ENCODE results near the gene MBTPS2.
"Not testable (repeated sequence)": the region's sequence is repeated elsewhere in the genome, so short reads cannot be mapped to it uniquely, and the experiment has no call there.

MBTPS2 gene

DNA sequence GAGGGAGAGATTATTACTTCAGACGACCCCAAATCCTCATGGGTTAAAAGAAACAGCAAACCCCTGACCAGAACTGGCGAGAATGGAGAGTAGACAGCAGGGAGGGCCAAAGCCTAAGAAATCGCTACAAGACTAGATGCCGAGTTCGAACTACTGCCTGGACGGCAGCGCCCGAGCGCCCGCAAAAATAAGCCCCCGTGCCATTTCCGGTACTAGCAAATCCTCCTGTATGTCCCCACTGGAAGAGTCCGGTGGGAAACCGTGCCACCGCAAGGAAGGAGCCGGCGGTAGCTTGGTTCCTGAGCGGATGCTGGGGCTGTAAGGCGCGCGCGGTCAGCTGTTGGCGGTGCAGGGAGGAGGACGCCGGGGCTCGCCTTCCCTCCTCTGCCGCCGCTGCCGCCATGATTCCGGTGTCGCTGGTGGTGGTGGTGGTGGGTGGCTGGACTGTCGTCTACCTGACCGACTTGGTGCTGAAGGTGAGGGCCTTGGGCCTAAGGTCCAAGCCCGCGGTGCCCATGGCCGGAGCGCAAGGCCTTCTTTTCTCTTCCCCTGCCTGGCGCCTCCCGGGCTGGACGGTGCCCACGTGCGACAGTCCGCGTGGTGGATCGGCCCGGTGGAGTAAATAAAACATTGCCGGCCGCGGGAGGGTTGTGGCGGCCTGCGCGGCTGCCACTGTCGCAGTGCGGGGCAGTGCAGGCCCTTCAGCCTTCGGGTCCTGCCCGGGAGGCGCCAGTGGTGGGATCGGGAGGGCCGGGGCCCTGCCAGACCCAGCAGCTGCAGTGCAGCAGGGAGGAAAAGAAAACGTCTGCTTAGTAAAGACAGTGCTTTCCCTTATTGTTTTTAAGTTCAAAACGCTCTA, at the start of gene MBTPS2:
Gene MBTPS2, plus strand, starts transcription at position 284 of the 859 bp plus-strand sequence. Its CDS starts 118 bp downstream, at position 402.
- peak; percentile 52 to 64 for DNase-seq (ENCODE audit: low read depth in 2 of 2)

DNA sequence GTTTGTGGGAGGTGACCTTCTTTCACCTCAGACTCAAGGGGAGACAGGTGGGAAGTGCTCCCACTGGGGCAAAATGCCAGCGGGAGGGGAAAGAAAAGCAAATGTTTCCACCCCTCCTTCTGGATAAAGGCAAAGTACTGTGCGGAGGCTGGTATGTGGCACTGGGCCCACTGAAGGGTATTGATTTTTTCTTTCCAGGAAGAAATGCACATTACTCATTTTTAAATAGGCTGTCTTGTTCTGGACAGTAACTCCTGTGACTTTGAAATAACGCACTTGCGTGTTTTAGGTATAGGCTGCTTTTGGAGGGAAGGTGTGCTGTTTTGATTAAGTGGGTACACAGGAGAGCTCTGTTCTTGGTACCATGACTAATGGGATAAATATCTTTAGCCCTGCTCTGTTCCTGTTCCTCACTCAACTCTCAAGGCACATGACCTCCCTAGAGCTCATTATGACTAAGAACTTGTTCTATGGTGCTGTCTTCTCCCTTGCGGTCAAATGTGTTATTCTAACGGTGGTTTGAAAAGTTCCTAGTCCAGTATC, 40.7 kb upstream of the MBTPS2 start:
- DNase-seq (ENCODE audit: low read depth in 2 of 2) = no peak

DNA sequence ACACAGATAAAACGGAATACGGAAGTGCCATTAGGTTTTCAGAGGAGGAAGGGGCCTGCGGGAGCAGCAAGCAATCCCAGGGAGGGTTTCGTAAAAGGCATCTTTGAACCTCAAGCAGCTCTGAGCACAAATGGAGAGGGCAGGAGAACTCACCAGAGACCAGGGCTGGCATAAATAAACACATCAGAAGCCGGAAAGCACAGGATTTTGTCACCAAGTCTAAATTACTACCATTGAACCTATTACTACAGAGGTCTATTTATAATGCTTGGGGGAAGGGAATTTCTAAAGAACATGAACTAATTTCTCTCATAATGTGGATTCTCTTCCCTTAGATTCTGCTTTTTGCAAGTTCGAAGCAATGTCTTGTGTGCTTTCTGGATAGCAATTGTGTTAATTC, 39.6 kb upstream of the MBTPS2 start:
- DNase-seq (ENCODE audit: low read depth in 2 of 2) = no peak

DNA sequence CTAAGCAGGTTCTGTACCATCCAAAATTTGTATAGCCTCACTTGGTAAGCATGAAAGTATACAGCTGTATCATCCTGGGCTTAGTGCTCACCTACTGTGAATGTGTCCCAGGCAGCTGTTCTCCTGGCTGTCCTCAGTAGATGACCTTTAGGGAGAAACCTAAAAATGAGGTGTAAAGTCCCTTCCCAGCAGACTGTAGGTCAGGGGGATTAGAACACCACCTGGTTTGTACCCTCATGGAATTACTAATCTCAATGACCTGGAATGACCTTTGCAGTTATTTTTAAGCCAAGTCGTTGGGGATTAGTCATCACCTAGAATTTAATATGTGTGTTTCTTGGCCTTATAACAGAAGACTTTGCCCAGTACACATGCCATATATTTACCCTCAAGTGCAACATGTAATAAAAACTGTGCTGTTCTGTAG, 39.1 kb upstream of the MBTPS2 start:
- DNase-seq (ENCODE audit: low read depth in 2 of 2) = no peak

DNA sequence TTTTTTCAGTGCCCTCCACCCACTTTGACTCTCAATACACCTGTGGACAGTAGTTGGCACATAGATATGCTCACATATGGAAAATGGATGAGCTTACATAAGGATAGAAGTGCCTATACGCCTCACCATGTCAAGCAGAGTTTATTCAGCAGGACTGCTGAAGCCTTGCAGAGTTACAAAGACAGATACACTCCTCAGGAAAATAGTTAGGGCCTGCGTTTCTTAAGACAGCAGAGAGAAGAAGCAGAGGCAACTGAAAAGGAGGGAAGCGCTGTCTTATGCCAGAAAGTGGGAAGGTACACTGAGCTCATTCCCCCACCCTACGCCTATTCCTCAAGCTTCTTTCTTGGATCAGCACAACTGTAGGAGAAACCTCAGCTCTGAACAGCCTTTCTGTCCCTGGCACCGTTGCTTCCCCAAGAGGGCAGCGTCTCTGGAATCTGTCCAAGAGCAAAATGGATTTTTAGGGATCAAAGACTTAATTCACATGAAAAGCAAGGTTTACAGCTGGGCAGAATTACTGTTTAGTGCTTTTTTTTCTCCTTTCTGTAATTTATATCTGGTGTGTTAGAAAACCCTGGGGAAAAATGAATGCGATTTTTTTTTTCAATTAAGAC, 37.3 kb upstream of the MBTPS2 start:
- DNase-seq (ENCODE audit: low read depth in 2 of 2) = no peak

DNA sequence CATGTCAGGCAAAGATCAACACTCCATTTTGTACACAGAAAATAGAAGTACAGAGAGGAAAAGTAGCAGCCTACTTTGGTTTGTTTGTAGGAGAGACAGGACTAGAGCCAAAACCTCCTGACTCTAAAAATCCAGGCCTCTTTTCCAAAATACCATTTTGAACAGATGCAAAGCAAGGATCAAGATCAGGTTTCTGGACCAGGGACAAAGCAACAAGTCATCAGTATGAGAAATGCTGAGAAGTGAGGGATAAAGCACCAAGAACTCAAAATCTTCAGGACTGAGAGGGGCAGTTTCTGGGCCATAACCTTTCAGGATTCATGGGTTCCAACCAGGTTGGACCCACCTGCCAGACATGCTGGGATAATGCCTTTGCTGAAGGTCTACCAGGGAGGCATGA, 36.6 kb upstream of the MBTPS2 start:
- no peak for DNase-seq (ENCODE audit: low read depth in 2 of 2)

DNA sequence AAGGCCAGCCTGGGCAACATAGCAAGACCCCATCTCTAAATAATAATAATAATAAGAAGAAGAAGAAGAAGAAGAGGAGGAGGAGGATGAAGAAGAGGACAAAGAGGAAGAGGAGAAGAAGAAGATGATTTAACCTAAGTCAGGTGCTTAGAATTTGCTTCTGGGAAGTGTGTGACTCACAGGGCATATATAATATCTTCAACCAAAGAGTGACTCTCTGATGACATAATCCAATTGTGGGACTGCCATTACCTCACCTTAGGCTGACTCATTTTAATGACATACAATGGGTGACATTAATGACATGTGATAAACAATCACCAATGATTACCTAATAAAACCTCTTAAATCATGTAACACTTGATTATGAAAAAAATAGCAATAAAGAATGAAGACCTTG, 32.7 kb upstream of the MBTPS2 start:
- DNase-seq (ENCODE audit: low read depth in 2 of 2) = no peak

DNA sequence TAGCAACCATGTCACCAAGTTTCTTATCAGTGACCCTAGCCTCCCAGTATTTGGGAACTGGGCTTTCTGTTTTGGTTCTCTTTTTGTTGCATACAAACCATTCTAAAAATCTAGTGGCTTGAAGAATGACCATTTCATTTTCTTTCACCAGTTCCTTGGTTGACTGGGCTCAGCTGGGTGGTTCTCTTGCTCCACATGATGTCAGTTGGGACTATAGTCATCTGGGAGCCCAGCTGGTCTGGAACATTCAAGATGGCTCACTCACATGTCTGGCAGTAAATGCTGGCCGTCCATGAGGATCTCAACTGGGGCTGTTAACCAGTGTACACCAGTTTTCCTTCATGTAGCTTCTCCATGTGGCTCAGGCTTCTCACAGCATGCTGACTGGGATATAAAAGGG, 27.6 kb upstream of the MBTPS2 start:
- DNase-seq (ENCODE audit: low read depth in 2 of 2) = no peak

DNA sequence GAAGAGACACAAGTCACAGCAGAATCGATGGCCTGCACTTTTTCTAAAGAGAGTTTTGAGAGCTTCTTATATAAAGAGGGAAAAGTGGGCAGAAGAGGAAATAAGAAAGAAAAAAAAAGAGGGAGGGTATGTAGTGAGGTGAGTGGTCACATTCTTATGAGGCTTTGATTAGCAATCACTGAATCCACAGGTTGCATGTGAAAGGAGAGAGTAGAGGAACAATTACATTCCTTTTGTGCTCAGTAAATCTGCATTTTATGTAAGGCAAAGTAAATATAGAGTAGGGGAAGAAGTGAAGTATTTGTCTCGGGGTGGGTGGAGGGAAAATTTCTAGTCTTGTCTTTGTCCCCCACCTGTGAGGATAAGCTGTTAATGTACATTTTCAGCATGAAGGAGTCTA, 26.8 kb upstream of the MBTPS2 start:
- no peak for DNase-seq (ENCODE audit: low read depth in 2 of 2)

DNA sequence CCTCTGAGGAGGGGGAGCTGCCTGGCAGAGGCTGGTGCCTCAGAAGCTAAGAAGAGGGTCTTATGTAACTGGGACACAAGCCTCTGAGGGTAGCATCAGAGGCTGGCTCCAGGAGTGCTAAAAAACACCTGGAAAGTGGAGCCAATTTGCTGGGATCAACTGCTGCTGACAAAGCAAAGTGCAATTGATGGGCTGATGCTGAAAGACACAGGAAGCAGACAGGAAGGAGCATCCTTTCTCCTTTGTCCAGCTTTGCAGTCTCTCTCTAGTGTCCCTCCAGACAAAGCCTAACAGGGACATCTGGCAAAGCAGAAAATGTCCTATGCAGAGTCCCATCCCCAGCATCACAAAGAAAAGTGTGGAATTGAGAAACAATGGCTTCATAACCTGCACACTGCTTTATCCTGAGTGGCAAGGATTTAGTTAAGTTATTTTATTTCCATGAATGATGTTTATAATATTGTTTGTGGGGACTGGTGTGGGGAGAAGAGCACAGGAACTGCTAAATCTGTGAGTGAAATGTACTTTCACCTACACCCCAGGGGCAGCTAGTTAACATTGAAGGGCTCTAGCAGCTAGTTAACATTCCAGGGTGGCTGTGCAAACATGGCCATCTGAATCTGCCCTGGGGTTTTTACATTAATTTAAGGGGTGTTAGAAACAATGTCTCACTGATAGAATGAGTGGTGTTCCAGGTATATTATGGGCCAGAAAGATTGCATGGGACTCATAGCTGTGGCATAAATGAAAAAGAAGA, 25.6 kb upstream of the MBTPS2 start:
- no peak for DNase-seq (ENCODE audit: low read depth in 2 of 2)

DNA sequence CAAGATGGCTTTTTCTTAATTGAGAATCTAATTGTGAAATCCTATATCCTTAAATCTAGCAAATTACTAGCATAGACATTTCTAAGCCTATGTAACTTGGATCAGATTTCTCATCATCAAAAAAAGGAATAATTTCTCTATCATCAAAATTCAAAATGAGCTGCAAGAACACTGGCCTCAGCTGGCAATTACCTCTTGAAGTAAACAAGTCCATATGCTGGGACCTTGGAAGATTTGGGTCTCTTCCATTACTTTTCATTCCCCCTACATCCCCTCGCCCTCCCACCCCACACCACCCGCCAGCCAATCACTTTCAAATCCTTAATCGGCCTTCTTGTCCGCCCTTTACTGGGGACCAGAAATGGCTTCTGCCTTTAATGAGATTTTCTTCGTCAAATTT, 23.3 kb upstream of the MBTPS2 start:
- no peak for DNase-seq (ENCODE audit: low read depth in 2 of 2)

DNA sequence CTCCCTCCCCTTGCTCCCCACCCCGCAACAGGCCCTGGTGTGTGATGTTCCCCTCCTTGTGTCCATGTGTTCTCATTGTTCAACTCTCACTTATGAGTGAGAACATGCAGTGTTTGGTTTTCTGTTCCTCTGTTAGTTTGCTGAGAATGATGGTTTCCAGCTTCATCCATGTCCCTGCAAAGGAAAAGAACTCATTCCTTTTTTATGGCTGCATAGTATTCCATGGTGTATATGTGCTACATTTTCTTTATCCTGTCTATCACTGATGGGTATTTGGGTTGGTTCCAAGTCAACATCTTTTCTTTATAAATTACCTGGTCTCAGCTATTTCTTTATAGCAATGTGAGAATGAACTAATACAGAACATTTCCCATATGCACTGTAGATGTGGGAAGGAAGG, 19.2 kb upstream of the MBTPS2 start:
- not testable (repeated sequence) for DNase-seq (ENCODE audit: low read depth in 2 of 2)

DNA sequence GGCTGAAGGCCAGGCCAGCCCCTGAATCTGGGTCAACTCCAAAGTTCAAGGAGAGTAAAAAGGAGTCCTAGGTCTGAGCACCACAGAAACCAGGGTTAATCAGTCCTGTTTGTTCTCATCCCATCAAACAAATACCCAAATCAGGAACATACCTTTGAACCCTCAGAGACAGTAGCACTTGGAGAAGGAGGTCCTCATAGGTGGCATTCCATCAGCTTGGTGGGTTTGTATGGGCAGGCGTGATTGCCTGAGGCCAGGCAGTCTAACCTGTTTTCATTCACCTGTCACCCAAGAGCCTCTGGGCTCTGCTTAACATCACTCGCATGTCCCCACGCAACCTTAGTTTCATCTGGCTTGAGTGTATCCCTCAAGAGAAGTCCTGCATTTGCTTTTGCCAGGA, 17.5 kb upstream of the MBTPS2 start:
- DNase-seq (ENCODE audit: low read depth in 2 of 2) = no peak

DNA sequence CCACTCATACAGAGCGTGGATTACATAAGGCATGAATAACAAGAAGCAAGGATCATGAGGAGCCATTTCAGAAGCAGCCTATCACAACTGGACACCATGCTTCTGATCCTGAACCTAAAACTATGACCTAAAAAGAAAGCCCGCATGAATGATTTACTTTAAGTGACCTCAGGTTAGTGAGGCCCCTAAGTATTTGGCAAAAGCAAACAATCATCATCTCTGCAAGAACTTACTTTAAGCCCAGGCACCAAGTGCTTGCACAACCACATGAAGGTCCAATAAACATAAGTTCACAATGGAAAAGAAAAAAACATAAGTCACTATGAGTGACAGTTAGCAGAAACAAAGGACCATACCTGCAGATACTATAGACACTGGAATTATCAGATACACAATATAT, 7.9 kb upstream of the MBTPS2 start:
- DNase-seq (ENCODE audit: low read depth in 2 of 2) = no peak

DNA sequence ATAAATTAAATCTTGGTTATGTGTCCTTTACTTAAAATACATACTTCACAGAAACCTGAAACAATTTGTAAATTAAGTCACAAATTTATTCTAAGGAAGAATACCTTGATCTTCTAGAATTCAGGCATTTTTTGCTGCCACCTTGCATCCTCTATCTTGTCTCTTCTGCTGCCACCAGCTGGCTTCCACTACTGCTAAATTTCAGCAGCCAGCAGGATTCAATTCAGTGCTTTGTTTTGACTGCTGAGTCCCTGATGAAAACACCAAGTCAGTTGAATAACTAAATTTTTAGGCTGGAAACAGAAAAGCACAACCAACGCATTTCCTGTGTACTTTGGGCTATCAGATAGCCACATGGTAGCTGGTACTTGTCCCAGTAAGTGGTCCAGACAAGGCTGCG, 2.4 kb upstream of the MBTPS2 start:
- DNase-seq (ENCODE audit: low read depth in 2 of 2) = no peak

DNA sequence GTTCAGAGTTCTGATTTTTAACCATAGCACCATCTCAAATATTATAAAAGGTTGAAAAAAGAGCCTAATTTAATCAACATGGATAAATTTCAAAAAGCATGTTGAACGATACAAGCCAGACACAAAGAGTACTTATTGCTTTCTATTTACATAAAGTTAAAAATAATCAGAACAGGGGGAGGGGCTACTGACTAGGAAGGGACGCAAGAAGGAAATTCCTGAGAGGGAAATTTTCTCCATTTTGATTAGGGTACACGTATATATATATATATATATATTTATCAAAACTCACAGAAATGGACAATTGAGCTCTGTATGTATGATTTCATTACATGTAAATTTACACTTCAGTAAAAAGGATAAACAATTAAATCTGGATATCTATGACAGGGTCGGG, 482 bp upstream of the MBTPS2 start:
- DNase-seq (ENCODE audit: low read depth in 2 of 2) = no peak

DNA sequence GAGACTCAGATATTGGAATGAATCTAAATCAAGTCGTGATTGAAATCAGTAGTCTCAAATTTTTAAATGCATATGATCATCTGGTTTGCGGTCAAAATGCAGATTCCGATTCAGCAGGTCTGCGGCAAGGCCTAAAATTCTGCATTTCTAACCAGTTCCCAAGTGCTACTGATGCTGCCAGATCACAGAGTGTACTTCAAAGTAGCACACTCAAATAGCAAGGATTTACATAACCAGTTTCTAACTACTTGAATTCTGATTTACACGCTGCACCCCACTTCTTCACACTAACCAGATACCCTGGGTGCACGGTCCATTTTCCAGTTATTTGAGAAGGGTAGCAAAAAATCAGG, 752 bp downstream of the MBTPS2 start:
- DNase-seq (ENCODE audit: low read depth in 2 of 2) = no peak

DNA sequence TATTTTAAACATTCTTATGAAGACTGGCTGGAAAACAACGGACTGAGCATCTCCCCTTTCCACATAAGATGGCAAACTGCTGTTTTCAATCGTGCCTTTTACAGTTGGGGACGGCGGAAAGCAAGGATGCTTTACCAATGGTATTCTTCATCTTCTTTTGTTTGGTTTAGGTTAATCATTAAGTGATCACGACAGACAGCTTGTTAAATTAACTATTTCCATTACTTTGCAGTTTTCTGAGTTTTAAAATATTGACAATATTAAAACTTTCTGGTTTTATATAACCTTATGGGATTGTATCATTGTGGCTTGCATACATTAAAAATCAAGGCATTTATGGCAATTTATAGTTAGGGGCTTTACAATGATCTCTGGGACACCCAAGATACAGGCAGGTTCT, 3.8 kb downstream of the MBTPS2 start:
- DNase-seq (ENCODE audit: low read depth in 2 of 2) = no peak

DNA sequence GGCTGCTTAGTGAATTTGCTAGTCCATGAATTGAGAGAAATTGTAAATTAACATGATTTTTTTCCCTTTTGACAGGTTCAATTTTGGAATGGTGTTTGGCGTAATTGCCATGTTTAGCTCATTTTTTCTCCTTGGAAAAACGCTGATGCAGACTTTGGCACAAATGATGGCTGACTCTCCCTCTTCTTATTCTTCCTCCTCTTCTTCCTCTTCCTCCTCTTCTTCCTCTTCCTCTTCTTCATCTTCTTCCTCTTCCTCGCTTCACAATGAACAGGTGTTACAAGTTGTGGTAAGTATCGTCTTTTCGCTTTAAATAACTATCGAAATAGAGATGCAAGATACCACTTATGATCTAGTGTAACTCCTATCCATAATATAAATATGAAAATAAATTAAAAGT, 5.7 kb downstream of the MBTPS2 start:
- DNase-seq (ENCODE audit: low read depth in 2 of 2) = no peak

DNA sequence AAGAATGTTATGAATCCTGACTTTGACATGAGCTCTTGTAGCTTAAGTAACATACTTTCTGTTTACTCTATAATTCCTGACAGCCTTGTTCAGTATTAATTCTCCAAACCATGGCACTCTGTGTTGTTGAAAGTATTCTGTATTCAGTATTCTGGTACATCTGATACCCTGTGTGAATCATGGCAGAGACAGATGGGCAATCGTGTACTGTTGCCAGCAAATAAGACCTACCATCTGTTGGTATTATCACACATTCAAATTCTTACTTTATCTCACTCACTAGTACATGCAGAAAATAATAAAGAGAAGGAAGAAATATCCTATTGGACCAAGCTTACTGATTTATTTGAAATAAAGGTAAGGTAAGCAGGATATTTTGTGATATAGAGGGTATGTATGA, 7.9 kb downstream of the MBTPS2 start:
- no peak for DNase-seq (ENCODE audit: low read depth in 2 of 2)

DNA sequence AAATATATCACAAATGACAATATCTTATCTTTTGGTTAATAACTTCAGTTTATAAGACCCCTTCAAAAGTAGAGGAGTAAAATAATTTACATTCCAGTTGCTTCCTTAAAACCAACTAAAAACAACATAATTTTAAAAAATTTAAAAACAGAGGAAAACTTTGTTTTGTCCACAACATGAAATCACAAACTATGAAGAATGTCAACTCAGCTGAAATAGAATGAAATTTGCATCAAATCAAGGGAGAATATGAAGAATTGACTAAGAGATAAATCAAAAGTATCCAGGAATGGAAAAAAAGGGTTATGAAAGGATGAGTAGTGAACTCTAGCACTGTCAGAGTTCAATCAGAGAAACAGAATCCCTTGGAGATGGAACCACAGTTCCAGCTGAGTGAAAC, 14.2 kb downstream of the MBTPS2 start:
- no peak for DNase-seq (ENCODE audit: low read depth in 2 of 2)

DNA sequence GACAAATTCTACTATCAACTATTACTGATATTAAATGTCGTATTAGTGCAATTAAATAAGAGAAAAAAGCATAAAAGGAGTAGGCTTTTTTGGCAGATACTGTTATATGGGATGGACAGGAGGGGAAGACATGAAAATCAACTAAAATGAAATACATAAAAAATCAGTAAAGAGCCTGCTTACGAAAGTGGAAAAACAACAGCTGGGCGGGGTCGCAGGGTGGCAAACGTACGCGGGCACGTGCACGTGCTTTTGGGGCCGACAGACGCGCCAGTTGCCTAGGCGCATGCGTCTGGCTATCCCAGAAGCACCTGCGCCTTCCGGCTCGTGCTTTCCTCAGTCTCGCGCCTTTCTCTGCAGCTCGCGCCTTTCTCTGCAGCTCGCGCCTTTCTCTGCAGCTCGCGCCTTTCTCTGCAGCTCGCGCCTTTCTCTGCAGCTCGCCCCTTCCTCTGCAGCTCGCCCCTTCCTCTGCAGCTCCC, 16.6 kb downstream of the MBTPS2 start, which contains the start of gene YY2:
Gene YY2, plus strand, starts transcription at position 51 of the 479 bp plus-strand sequence. CDS start 498 bp downstream, outside the sequence.
- no peak for DNase-seq (ENCODE audit: low read depth in 2 of 2)

Data from stimulated activated CD8-positive, alpha-beta memory T cell treated with anti-CD3 and anti-CD28 coated beads, Interleukin-2, amount 100 ng/mL, for 1 hour (primary cell).